Activated CD4-positive, alpha-beta T cell treated with anti-CD3 and anti-CD28 coated beads, Interleukin-2, Interleukin-4, amounts not matched to agents 100 ng/mL and 50 ng/mL, durations not matched to agents 16 hours and 8 hours (primary cell): ENCODE measurements around the gene GRIK1.

Experiments used
- DNase-seq: peaks from one replicate; pipeline ENCODE4 v3.0.0-alpha.2; 2020; ENCODE audit warnings: low spot score

The GRIK1 gene

DNA sequence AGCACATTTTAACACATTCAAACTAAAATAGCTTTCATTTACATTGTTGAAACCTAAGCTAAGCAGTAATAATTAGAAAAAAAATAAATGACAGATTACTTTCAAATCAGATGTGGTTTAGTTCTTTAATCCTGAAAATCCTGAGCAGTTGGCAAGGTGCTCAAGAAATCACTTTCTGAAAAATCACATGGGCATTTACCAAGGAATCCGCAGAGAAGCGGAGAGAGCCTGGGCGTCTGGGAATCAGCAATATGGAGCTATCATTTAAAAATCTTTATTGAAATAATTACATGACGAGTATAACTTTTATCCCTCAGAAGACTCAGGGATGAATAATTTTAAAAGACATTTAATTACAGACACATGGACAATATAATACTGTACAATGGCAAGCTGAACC, 30.2 kb downstream of the GRIK1 start:
- DNase-seq, result no peak

DNA sequence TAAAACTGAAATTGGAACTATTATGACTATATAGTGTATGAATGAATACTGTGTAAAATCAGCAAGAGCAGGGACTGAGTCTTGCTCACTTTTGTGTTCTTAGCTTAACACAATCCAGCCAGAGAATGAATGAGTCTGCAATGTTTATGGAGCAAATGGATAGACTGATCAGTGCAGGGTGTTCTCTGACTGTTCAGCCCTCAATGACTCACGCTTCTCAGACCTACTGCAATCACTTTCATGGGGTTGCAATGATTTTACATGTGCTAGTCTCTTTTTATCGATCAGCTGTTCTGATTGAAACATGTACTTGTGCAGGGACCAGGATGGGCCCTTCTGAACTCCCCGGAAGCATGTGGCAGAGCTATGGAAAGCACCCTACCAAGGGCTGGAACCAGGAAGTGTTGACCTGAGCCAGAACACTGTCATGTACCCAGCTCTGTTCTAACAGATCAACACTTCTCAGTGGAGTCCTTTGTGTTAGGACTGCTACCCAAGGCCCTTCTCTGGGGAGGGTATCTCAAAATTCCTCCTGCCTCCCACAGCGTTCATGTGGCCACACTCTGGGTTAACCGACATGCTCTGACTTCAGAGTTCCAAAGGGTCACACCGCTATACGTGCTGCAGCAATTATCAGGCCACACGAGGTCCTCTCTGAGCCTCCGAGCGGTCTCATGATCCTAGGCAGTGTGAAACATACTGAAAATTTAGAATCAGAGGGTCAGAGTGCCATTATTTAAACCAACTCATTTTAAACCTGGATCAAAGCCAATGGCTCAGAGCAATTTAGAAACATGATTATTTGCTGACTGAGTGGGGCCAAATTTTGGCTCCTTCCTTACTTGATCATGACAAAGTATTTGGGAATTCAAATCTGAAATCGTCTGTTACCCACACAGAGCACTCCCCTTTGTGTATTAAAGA, 35.2 kb downstream of the GRIK1 start:
- no peak for DNase-seq

DNA sequence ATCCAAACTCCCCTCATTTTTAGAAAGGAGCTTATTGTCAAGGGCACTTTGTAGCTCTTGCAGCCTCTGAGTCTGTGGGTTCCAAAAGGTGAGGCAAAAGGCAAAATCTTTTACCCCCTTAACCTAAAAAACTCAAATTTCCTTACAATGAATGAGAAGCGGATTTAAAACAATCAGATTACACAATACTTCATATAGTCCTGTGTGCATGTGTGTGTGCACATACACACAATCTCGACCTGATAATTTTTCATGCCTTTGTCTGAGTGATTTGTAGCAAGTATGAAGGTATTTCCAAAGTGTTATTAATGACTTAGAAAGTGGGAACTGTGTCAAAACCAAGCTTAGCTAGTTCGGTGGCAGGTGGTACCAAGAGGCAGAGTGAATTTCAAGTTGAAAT, 42.9 kb downstream of the GRIK1 start:
- DNase-seq, result no peak

DNA sequence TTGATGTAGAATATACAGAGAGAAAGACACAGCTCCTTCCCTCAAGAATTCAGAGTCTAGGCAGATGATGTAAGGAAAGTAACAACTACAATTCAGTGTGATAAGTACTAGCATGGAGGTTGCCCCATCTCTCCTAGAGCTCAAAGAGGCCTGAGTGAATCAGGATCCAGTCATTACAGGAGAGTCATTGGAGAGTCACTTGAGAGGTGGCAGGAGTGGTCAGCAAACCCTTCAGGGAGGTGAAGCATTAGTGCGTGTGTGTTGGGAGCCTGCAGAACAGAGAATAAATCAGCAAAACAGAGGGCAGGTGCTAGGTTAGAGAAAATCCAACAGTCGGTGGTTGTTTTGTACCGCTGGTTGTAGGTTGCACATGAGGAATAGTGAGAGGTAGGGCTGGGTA, 46.1 kb downstream of the GRIK1 start:
- DNase-seq, result no peak

DNA sequence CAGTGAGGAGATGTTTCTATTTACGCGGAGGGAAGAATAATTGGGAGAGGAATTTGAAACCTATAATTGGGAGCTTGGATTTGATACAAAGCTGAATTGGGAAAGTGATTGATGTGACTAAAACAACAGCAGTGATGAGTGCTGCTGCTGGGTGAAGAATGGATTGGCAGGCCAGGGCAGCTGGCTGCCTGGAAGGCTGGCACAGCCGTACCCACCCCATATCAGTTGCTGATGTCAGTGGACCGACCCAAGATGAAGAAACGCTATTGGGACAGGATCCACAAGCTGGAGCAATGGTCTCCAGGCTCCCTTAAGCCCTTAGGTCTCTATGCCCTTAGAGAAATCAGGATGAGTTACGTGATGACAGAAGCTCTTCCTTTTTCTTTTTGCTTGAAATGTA, 47.4 kb downstream of the GRIK1 start:
- no peak for DNase-seq

DNA sequence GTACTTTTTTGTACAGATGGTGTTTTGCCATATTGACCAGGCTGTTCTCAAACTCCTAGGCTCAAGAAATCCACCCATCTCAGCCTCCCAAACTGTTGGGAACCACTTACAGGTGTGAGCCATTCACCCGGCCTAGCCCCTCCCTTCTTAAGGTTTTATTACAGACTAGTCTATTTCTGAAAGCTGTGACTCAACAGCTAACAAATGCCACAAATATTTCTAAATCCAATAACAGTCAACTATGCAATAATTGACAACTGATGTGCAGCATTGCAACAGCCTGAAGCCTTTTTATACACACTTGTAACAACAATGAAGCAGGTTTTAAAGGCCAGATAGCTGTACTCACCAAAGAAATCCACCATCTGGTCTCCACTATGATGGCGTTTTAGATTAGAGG, 51.4 kb downstream of the GRIK1 start:
- DNase-seq, result no peak

DNA sequence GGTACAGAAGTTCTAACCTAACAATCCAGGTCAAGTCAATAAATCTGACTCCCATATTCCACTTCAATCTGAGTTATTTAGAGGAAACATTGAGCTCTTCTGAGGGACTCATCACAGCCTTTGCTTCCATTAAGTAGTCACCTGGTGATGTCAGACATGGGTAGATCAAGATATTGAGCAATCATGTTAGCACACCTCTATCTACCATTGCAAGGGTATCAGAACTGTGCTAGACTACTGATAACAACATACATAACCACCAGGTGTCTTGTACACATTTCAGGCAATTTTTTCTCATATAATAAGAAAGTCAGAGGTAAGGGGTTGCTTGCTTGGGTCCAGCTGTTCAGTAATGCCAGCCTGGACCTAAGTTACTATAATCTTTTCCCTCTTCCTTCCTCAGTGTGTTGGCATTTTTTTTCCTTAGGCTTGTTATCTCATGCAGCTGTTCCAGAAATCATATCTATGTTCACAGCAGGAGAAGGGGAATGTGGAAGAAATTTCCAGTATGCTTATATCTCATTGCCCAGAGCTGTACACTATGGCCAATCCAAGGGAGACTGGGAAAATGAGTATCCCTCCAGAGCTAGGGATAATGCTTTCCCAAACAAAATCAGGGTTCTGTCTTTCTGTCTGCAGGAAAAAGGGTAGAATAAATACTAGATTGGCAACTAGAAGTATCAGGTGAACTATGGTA, 52.3 kb downstream of the GRIK1 start:
- no peak for DNase-seq

DNA sequence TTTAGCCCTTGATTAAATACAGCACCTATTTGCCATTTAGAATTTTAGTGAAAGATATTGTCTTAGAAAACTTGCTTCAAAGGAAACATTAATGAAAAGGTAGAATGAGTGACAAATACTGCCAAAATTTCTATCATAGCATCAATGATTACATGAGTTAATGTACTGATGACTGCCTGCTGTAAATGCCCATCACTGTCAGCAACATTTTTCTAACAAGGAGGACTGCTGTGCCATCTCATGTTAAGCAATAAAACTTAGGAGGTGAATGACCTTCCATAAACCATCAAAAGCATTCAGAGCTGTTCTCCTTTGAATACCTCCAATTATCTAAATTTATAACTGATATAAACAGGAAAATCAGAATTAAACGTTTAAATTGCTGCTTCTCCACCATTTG, 54.3 kb downstream of the GRIK1 start:
- no peak for DNase-seq

DNA sequence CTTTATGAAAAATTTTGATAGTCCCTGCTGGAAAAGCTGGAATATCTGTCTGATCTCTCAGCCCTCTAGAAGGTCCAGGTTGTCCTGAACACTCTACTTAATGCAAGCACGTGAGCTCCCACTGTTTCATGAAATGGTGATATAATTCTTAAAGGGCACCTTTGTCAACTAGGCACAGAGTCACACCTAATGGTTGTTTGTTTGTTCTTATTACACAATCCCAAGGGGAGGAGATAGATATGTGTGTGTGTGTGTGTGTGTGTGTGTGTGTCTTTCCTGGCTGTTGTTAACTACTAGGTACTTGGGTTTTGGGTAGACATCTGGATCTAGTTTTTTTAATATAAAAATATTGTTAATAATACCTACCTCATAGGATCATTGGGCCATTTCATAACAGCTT, 63.9 kb downstream of the GRIK1 start:
- DNase-seq, result no peak

DNA sequence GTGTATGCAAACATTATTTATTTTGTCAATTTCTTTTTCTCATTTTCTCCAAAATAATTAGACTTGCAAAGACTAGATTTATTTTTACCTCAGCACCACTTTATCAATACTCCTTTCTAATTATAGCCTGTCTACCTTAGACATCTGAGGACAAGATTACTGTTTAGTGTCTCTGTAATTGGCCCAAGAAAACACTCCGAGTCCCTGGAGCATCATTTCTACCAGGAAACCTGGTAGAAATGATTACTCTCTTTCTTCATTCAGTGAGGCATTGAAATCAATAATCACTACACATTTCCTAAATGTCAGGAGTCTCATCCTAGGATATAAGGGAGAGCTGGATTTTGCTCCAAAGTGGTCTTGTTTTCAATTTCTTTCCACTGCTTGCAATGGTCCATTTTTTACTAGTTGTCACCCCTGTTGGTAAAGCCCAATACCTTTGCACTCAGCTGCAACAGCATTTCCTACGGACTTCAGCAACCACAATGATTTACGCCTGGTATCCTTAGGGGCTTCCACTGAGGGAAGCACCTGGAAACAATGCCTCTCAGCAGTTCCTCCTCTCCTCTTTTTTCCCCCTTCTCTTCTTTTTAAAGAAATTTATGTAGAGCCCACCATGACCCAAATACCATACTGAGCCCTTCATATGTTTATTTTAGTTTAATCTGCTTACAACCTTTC, 64.6 kb downstream of the GRIK1 start:
- no peak for DNase-seq

DNA sequence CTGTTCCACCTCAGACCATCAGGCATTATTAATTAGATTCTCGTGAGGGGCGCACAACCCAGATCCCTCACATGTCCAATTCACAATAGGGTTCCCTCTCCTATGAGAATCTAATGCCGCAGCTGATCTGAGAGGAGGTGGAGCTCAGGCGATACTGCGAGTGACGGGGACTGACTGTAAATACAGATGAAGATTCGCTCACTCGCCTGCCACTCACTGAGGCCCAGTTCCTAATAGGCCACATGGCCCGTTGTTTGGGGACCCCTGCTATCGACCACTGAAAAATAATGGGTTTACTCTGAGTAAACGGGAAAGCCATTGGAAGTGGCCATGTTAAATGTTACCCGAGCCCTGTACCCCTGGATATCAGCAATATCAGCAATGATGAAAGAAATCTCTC, 65.9 kb downstream of the GRIK1 start:
- DNase-seq, result no peak

DNA sequence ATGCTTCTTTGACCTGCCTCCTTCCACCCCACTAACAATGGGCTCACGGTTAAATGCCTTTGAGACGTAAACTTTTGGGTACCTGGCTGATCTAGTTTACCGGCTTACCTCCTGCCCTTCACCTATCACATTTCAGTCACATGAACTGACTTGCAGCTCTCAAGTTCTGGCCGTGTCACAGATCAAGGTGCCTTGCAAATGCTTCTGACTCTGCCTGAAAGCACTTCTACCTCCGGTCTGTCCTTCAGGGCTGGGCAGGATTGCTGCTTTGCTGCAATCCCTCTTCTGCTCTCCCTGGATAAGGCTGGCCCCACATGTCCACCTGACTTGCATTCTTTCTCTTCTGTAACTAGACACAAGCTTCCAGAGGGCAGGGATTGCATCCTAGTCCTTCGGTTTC, 69.0 kb downstream of the GRIK1 start:
- no peak for DNase-seq

DNA sequence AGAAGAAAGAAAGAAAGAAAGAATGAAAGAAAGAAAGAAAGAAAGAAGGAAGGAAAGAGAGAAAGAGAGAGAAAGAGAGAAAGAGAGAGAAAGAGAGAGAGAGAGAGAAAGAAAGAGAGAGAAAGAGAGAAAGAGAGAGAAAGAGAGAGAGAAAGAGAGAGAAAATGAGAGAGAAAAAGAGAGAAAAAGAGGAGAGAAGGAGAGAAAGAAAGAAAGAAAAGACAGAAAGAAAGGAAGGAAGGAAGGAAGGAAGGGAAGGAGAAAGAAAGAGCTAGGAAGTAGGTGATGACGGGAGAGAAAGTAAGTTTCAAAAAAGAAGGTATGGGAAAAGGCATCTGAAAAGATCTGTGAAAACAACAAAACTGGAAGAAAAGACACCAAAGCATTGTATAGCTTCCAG, 72.0 kb downstream of the GRIK1 start:
- no peak for DNase-seq

DNA sequence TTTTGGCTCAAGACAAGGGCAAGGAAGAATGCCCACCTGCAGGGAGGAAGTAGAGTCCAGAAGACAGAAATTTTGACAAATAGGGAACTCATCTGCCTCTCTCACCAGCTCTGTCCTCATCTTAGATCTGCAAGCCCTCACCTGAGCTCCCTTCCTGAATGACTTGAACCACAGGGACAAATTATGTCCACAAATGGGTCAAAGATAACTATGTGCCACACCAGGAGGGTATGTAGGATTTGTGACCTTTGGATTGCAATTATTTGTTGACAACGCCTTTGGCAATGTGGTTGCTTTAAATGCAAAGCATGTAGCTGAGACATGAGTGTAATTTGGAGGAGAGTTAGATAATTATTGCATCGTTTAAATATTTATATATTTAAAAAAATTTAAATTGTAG, 79.5 kb downstream of the GRIK1 start:
- no peak for DNase-seq

DNA sequence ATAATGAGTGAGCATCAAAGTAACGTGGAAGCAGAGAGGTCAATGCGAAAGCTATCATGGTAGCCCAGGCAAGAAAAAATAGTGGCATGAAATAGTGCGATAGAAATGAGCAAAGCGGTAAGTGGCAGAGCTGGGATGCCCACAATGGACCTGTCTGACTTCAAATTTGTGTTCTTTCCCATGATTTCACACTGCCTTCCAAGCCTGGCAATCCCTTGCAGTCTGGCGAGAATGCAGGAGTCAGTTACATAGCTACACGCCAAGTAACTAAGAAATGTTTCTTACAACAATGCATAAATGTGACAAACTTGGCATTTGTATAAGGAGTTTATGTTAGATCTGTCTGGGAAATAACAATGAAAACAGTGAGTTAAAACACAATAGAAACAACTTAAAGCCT, 82.6 kb downstream of the GRIK1 start:
- DNase-seq, result no peak

DNA sequence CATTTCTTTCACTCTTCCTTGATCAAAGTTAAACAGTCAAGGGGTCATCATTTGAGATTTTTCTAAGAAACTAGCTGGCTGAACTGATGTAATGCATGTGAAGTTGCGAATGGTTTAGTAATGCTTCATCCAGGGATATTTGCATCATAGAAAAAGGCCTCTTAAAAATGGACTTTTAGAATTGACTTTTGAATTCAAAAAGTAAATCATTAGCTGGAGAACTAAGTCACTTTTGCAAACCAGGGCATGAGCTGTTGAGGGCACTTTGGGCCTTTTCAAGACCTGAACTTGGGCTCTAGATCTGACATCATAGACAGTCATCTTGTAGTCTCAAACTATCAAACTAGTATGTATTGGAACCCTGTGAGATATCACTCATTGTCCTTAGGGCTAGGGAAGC, 85.0 kb downstream of the GRIK1 start:
- no peak for DNase-seq

DNA sequence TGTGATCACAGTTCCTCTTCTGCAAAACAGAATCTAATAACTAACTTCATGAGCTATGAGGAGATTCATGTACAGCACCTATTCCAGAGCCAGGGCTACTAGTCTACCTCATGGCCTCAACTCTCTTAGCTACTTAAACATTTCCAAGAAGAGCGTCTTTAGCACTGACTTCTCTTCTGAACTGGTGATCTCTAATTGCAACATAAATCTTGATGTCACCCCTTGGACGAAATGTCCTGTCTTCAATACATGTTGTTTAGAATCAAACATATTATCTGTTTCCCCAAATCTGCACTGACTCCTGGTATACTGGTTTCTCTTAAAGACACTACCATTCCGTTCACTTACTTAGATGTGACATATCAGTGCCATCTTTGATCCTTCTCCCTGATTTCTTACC, 88.2 kb downstream of the GRIK1 start:
- DNase-seq, result no peak

DNA sequence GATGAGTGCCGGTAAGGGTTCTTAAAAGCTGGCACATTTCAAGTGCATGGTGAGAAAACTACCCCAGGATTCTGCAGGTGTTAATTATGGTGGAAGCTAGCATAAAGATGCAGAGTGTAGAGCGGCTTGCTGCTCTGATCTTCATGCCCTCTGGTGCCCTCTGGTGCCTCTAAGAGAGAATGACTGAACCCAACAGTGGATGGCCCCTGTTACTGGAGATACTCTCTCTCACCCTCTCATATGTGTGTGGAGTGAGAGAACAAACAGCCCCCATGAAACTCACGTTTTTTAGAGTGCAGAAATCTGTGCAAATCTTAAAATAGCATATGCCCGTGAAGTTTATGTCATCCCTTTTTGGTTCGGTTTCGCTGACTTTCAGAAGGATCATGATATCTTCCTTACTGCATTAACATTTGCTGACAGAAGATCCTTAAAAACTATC, 90.0 kb downstream of the GRIK1 start:
- peak; percentile 56 for DNase-seq

DNA sequence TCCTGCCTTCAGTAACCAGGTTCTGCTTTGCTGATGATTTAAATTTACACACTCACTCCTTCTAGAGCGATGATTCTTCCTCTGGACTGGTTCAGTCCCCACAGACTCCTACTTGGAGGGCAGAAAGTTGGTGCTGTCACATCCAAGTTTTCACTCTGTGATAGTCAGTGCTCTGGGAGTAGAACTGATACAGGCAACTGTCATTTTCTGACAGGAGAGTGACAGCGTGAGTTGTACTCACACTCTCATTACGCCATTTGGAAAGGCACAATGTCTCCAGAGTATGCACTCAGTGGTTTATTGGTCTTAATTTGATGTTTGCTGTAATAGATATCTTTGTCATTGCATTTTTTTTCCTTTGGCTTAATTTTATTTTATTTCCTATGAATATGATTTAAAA, 96.0 kb downstream of the GRIK1 start:
- DNase-seq, result no peak

DNA sequence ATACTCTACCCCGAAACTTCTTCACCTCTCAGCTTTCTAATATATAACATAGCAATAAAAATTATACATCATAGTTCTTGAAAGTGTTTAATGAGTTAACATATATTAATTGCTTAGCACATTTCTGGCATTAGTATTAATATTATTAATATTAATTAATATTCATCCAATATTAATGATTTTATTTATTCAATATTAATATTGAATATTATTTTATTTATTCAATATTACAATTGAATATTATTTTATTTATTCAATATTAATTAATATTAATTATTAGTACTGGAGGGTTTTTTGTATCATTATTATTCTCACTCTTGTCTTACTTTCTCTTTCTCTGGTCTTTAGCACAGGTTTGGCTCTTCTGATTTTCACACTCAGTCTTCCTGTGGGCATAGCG, 105.2 kb downstream of the GRIK1 start:
- DNase-seq, result no peak

DNA sequence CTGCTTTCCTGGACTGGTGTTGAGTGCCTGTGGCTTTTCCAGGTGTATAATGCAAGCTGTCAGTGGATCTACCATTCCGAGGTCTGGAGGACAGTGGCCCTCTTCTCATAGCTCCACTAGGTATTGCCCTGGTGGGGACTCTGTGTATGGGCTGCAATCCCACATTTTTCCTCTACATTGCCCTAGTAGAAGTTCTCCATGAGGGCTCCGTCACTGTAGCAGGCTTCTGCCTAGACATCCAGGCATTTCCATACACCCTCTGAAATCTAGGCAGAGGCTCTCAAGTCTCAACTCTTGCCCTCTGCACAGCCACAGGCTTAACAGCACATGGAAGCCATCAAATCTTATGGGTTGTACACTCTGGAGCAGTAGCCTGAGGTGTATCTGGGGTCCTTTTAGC, 107.6 kb downstream of the GRIK1 start:
- no peak for DNase-seq

DNA sequence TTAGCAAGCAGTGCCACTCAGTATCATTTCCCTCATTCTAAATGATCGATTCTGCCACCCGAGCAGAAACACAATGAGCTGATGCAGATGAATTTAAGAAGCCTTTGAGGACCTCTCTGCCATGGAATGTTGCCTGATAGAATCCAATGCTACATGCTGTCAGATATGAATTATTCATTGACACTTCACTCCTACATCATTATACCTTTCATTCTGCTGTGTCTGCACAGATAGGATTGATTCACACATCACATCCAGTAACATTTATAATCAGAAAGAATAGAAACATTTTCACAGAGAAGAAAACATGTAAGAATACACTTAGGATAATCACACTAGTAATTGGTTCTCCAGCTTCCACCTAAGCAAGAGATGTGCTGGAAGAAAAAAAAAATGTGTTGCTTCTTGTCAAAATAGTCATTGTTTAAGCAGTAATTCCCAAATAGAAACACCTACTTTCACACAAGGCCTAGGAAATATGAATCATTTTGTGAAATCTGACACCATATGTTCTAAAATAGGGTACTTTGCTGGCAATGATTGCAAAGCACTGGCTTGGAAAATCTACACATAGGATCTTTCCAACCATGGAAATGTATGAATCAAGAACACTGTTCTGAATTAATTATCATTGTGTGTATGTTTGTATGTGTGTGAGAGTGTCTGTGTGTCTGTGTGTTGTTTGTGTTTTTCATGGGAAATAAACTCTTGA, 110.1 kb downstream of the GRIK1 start:
- no peak for DNase-seq
